IMR-90 (cell line): Measurements from ENCODE around the gene CYSRT1. TPM values are rescaled to one million over a fixed set of nuclear protein-coding genes. Genes with fewer than 3 reads are reported as not detected.

Source experiments
- ATAC-seq: fragments of 200-7000 bp; cut with Tn5 transposase; 2 replicates; pipeline ENCODE4 v1.9.1; 2020; ENCODE audit warnings: low read depth, mild to moderate bottlenecking, moderate library complexity
- BruUV-seq: library from RNA; stranded (reverse); fragments of 400-500 nt; replicated peaks from 2 replicates; lab custom pipeline; 2021; lab: Mats Ljungman, UMichigan
- CTCF ChIA-PET: fragments of 300-600 bp; formaldehyde crosslinking; extraction: SDS; loops from one replicate; lab custom pipeline; 2021; ENCODE audit warnings: antibody characterized with exemption; lab: Yijun Ruan, JAX
- POLR2A ChIA-PET: fragments of 300-600 bp; sonication (Branson Sonifier 250); formaldehyde crosslinking; loops from one replicate; lab custom pipeline; 2022; ENCODE audit warnings: antibody characterized with exemption; ENCODE audit not compliant: unreplicated experiment; lab: Charles Lee
- DNase-seq: peaks from one replicate; pipeline ENCODE4 v3.0.0; 2013
- H2AFZ ChIP-seq: replicated peaks from 2 replicates; pipeline ENCODE3; 2013; ENCODE audit warnings: low read length, mild to moderate bottlenecking; ENCODE audit not compliant: poor library complexity
- H2AK5ac ChIP-seq: 2 replicates; pipeline ENCODE4 v1.6.1; 2013; ENCODE audit warnings: low read depth, low read length, inconsistent platforms
- H2AK9ac ChIP-seq: replicated peaks from 2 replicates; pipeline ENCODE3; 2013; ENCODE audit warnings: mild to moderate bottlenecking, low read depth, low read length, moderate library complexity; ENCODE audit not compliant: poor library complexity
- H2BK120ac ChIP-seq: 2 replicates; pipeline ENCODE4 v1.6.1; 2013; ENCODE audit warnings: low read depth, low read length, inconsistent platforms
- H2BK15ac ChIP-seq: 3 replicates; pipeline ENCODE4 v1.6.1; 2013; ENCODE audit warnings: low read depth, low read length, inconsistent platforms
- H2BK20ac ChIP-seq: 2 replicates; pipeline ENCODE4 v1.6.1; 2013; ENCODE audit warnings: low read depth, mild to moderate bottlenecking, inconsistent platforms, low read length, moderate library complexity
- H2BK5ac ChIP-seq: 2 replicates; pipeline ENCODE4 v1.6.1; 2013; ENCODE audit warnings: mild to moderate bottlenecking, low read depth, low read length, inconsistent platforms; ENCODE audit not compliant: poor library complexity, severe bottlenecking
- H3K14ac ChIP-seq: replicated peaks from 2 replicates; pipeline ENCODE4 v1.6.1; 2013; ENCODE audit warnings: low read depth, low read length, inconsistent platforms
- H3K18ac ChIP-seq: 2 replicates; pipeline ENCODE4 v1.6.1; 2013; ENCODE audit warnings: low read depth, low read length, control low read depth
- H3K23ac ChIP-seq: 2 replicates; pipeline ENCODE4 v1.6.1; 2013; ENCODE audit warnings: low read depth, low read length, inconsistent platforms
- H3K27ac ChIP-seq: 2 replicates; pipeline ENCODE4 v1.5.1; 2013; ENCODE audit warnings: mild to moderate bottlenecking, control low read depth, low read length; ENCODE audit not compliant: insufficient read depth
- H3K27me3 ChIP-seq: 2 replicates; pipeline ENCODE4 v1.6.1; 2013; ENCODE audit warnings: low read length; ENCODE audit not compliant: control insufficient read depth, insufficient read depth
- H3K36me3 ChIP-seq: 2 replicates; pipeline ENCODE4 v1.6.1; 2013; ENCODE audit warnings: low read length, mixed read lengths; ENCODE audit not compliant: control insufficient read depth, insufficient read depth
- H3K4ac ChIP-seq: 2 replicates; pipeline ENCODE4 v1.6.1; 2013; ENCODE audit warnings: low read depth, low read length, inconsistent platforms
- H3K4me1 ChIP-seq: 2 replicates; pipeline ENCODE4 v1.6.1; 2013; ENCODE audit warnings: low read length, mixed read lengths; ENCODE audit not compliant: control insufficient read depth, insufficient read depth
- H3K4me2 ChIP-seq: 2 replicates; pipeline ENCODE4 v1.6.1; 2013; ENCODE audit warnings: low read depth, mild to moderate bottlenecking, control low read depth, low read length, moderate library complexity
- H3K4me3 ChIP-seq: 2 replicates; pipeline ENCODE4 v1.5.1; 2013; ENCODE audit warnings: low read depth, mild to moderate bottlenecking, control low read depth, low read length, moderate library complexity; ENCODE audit not compliant: insufficient read depth
- H3K56ac ChIP-seq: 2 replicates; pipeline ENCODE4 v1.6.1; 2013; ENCODE audit warnings: low read length, inconsistent platforms; ENCODE audit not compliant: insufficient read depth; ENCODE audit errors: extremely low read depth
- H3K79me1 ChIP-seq, 2 experiments: 2 replicates each; pipeline ENCODE4 v1.6.1; 2013; ENCODE audit warnings: low read length in 2 of 2, inconsistent platforms in 1 of 2, low read depth in 1 of 2
- H3K9ac ChIP-seq: 2 replicates; pipeline ENCODE4 v1.6.1; 2013; ENCODE audit warnings: low read depth, low read length, control low read depth
- H3K9me1 ChIP-seq: 2 replicates; pipeline ENCODE4 v1.6.1; 2013; ENCODE audit warnings: low read length, inconsistent platforms; ENCODE audit not compliant: insufficient read depth
- H3K9me3 ChIP-seq: 2 replicates; pipeline ENCODE4 v1.6.1; 2013; ENCODE audit warnings: low read length; ENCODE audit not compliant: control insufficient read depth, insufficient read depth
- H4K20me1 ChIP-seq: 2 replicates; pipeline ENCODE4 v1.6.1; 2013; ENCODE audit warnings: low read length, inconsistent platforms; ENCODE audit not compliant: insufficient read depth
- H4K5ac ChIP-seq: 2 replicates; pipeline ENCODE4 v1.6.1; 2013; ENCODE audit warnings: mild to moderate bottlenecking, low read depth, low read length, control low read depth
- H4K8ac ChIP-seq, 2 experiments: 2 replicates each; pipeline ENCODE4 v1.6.1; 2013; ENCODE audit warnings: low read depth in 2 of 2, low read length in 2 of 2, control low read depth in 1 of 2, inconsistent platforms in 1 of 2
- H4K91ac ChIP-seq: 2 replicates; pipeline ENCODE4 v1.6.1; 2013; ENCODE audit warnings: low read depth, low read length, inconsistent platforms; ENCODE audit not compliant: insufficient read depth
- BHLHE40 ChIP-seq: fragments of 150-350 bp; IDR thresholded peaks from 2 replicates; pipeline ENCODE4 v1.6.1; 2016; ENCODE audit warnings: mild to moderate bottlenecking, low read depth, low read length
- MAFK ChIP-seq: IDR thresholded peaks from 2 replicates; pipeline ENCODE4 v1.6.1; 2012; ENCODE audit warnings: low read depth, low read length, improper control_type of control experiment
- RAD21 ChIP-seq: IDR thresholded peaks from 2 replicates; pipeline ENCODE4 v1.6.1; 2012; ENCODE audit warnings: low read length, improper control_type of control experiment
- WGBS, 2 experiments: methylation state at CpG; one replicate each; pipeline versions ENCODE4 v1.1.5 to v1.1.7; 2013; ENCODE audit warnings: missing lambda C conversion rate in 2 of 2; ENCODE audit not compliant: insufficient read length in 1 of 2; ENCODE audit errors: extremely low coverage in 2 of 2; 5-methylcytosine and 5-hydroxymethylcytosine counted together
- dilution Hi-C: fragments of 300-500 bp; cut with HindIII; formaldehyde crosslinking; loops from one replicate; pipeline ENCODE4 v1.14.3; 2018; ENCODE audit warnings: low sequenced_read_pairs; ENCODE audit not compliant: unreplicated experiment
- in situ Hi-C: fragments of 300-500 bp; cut with MboI; formaldehyde crosslinking; loops from 3 replicates; pipeline ENCODE4 v1.14.3; 2019; ENCODE audit warnings: low sequenced_read_pairs, inconsistent platforms, mixed read lengths
- intact Hi-C: fragments of 100-400 bp; cut with micrococcal nuclease; formaldehyde crosslinking; loops from 2 replicates; pipeline ENCODE4 v1.10.0; 2022
- polyA plus RNA-seq, 3 experiments: library from polyadenylated mRNA; depleted of rRNA; stranded (reverse); fragments of >200 nt; gene quantifications; 2 replicates each; pipeline ENCODE4 v1.2.3, GENCODE V29; 2012; ENCODE audit warnings: low replicate concordance in 1 of 3
- total RNA-seq: library from RNA; depleted of rRNA; stranded (reverse); fragments of >200 nt; gene quantifications from 2 replicates; pipeline ENCODE4 v1.2.3, GENCODE V29; 2012

Gene CYSRT1
- total and polyA plus RNA-seq, 2 of the 4 experiments (the other 2 are of a cell fraction): 0.18 to 0.84 TPM

GRCh38 chr9:137191245-137191644, 33.7 kb upstream of the CYSRT1 start:
- Histone ChIP-seq H4K91ac (no peak overlapping the region), H2AK5ac (no peak overlapping the region), H2BK20ac (no peak overlapping the region), H3K27me3 (no peaks in the 10 kb centered on the region), H3K9me3 (no peaks in the 10 kb centered on the region), H3K23ac (no peak overlapping the region), H2BK15ac (no peak overlapping the region), H3K79me1 (peaks cover 5 to 74% of the 10 kb centered on the region in 2 experiments), H4K8ac (no peak overlapping the region), H2BK5ac (no peak overlapping the region), H3K56ac (no peak overlapping the region), H3K18ac (no peak overlapping the region), H3K14ac (no peak overlapping the region), H3K4me2 (no peak overlapping the region), H3K4me1 (peaks cover 16% of the 10 kb centered on the region), H3K9ac (no peak overlapping the region), H3K9me1 (no peaks in the 10 kb centered on the region), H2BK120ac (no peak overlapping the region), H3K36me3 (peaks cover 31% of the 10 kb centered on the region), H3K4ac (no peak overlapping the region), H2AFZ (no peak overlapping the region), H2AK9ac (no peak overlapping the region), H4K5ac (no peak overlapping the region), H3K4me3 (no peak overlapping the region), H4K20me1 (peaks cover 34% of the 10 kb centered on the region), H3K27ac (no peak overlapping the region)
- dilution Hi-C loops: no loop called here
- in situ Hi-C loops: no loop called here
- ATAC-seq: no peak
- POLR2A ChIA-PET: no interaction called here
- no peak for DNase-seq
- intact Hi-C loops: no loop called here
- TF ChIP-seq MAFK (no peak), RAD21 (no peak), BHLHE40 (no peak)
- 100% methylated on average over 1 of the region's 3 CpGs; no CpG with 5 or more reads in 1 of the 2 experiments for WGBS, 2 experiments
- no TSS peak for BruUV-seq
- CTCF ChIA-PET: no interaction called here
